SW 1271 (cell line): ENCODE data around the gene COL18A1.
"Not testable (repeated sequence)": the region's sequence is repeated elsewhere in the genome, so short reads cannot be mapped to it uniquely, and the experiment has no call there.

Source experiments
- DNase-seq, 2 experiments: peaks; one replicate each; lab custom pipeline; 2025; lab: John Stamatoyannopoulos, UW

COL18A1 gene

GRCh38 chr21:45441431-45442255 lies 36.7 kb downstream of the COL18A1 start:
- no peak for DNase-seq

GRCh38 chr21:45442276-45442675 lies 37.3 kb downstream of the COL18A1 start:
- DNase-seq: no peak

GRCh38 chr21:45442686-45443594 lies 38.0 kb downstream of the COL18A1 start:
- not testable (repeated sequence) for DNase-seq

- no peak for DNase-seq
Observed at GRCh38 chr21:45443595-45444181, 38.7 kb downstream of the COL18A1 start.

- no peak for DNase-seq
Observed at GRCh38 chr21:45444385-45444784, 39.4 kb downstream of the COL18A1 start.

GRCh38 chr21:45445369-45445768 lies 40.4 kb downstream of the COL18A1 start:
- no peak for DNase-seq

- no peak for DNase-seq
Observed at GRCh38 chr21:45447821-45448220, 42.9 kb downstream of the COL18A1 start.

GRCh38 chr21:45448283-45448809 lies 43.4 kb downstream of the COL18A1 start:
- DNase-seq: no peak

GRCh38 chr21:45448810-45449657 lies 44.1 kb downstream of the COL18A1 start:
- no peak for DNase-seq

GRCh38 chr21:45449658-45450422 lies 44.9 kb downstream of the COL18A1 start:
- no peak for DNase-seq

- DNase-seq: no peak
Observed at GRCh38 chr21:45450423-45451090, 45.6 kb downstream of the COL18A1 start.

- DNase-seq: no peak
Observed at GRCh38 chr21:45451091-45451740, 46.3 kb downstream of the COL18A1 start.

- no peak for DNase-seq
Observed at GRCh38 chr21:45451771-45452182, 46.8 kb downstream of the COL18A1 start.

GRCh38 chr21:45452696-45453307 lies 47.8 kb downstream of the COL18A1 start:
- DNase-seq: no peak

- DNase-seq: no peak
Observed at GRCh38 chr21:45453308-45453950, 48.5 kb downstream of the COL18A1 start.

- DNase-seq: no peak
Observed at GRCh38 chr21:45454060-45454925, 49.3 kb downstream of the COL18A1 start.

- DNase-seq: no peak
Observed at GRCh38 chr21:45454926-45455673, 50.1 kb downstream of the COL18A1 start.
